ENCODE results near the gene MAGI3.

- no peak for TF ChIP-seq CTCF (IDR thresholded peaks at IDR 0.05)
- TF ChIP-seq EZH2 (IDR thresholded peaks at IDR 0.05; ENCODE audit: borderline replicate concordance, insufficient read depth, low read depth, low read length, poor library complexity, severe bottlenecking), result no peak
These were observed 300.9 kb downstream of the MAGI3 start for GRCh38 chr1:113691184-113691583.

All from B cell (primary cell).